Astrocyte of the spinal cord (primary cell): ENCODE results near the gene MAGI1.

Experiments
- DNase-seq: peaks from one replicate; pipeline ENCODE4 v3.0.0; 2011; ENCODE audit warnings: low read depth, low spot score
- H3K4me3 ChIP-seq: 2 replicates; pipeline ENCODE4 v1.5.1; 2011; ENCODE audit warnings: low read depth, mild to moderate bottlenecking, low read length, moderate library complexity
- in situ Hi-C: cut with HindIII; loops from 2 replicates; pipeline ENCODE4 v1.10.0; 2017; ENCODE audit warnings: low sequenced_read_pairs
- TF ChIP-seq, protein P1 (sequence below): IDR thresholded peaks from 2 replicates; pipeline ENCODE4 v1.5.1; 2012; ENCODE audit warnings: low read depth, mild to moderate bottlenecking, low read length, inconsistent platforms

MAGI1 gene

DNA sequence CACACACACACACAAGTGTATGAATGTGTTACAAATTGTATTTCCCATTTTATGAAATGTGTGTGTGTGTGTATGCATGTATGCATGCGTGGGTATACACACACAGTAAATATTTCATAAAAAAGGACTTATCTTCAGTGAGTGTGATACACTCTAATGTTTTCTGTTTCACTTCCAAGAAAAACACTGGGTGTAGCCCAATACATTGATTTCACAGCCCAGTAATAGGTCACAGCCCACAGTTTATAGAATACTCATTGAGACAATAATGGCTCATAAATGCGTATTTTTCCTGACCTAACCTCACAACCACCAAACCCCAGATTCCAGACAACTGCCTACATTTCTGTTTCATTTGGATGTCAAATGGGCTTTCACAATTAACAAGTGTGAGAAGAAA lies 619.5 kb downstream of the MAGI1 start:
- in situ Hi-C loops: no loop called here
- TF ChIP-seq, protein P1, sequence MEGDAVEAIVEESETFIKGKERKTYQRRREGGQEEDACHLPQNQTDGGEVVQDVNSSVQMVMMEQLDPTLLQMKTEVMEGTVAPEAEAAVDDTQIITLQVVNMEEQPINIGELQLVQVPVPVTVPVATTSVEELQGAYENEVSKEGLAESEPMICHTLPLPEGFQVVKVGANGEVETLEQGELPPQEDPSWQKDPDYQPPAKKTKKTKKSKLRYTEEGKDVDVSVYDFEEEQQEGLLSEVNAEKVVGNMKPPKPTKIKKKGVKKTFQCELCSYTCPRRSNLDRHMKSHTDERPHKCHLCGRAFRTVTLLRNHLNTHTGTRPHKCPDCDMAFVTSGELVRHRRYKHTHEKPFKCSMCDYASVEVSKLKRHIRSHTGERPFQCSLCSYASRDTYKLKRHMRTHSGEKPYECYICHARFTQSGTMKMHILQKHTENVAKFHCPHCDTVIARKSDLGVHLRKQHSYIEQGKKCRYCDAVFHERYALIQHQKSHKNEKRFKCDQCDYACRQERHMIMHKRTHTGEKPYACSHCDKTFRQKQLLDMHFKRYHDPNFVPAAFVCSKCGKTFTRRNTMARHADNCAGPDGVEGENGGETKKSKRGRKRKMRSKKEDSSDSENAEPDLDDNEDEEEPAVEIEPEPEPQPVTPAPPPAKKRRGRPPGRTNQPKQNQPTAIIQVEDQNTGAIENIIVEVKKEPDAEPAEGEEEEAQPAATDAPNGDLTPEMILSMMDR: no peak
- DNase-seq: no peak
- no peak overlapping the region for H3K4me3 ChIP-seq

DNA sequence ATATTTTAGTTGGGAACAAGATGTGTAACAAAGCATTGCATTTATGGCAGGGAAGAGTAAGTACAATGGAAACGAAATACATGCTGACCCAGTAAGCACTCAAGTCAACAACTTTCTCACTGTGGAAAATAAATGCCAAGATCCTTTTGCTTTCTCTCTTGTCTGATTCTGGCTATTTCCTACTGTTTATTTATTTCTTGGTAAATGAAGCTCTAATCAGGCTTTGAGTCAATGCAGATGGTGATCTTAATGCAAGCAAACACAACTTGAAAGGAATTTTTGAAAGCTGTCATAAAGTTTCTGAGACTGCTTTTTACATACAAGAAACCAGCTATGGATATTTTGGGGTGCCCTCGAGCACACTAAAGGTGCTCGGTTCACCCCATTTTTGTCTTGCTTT lies 624.8 kb downstream of the MAGI1 start:
- DNase-seq: no peak
- H3K4me3 ChIP-seq: no peak overlapping the region
- TF ChIP-seq, protein P1: no peak
- in situ Hi-C loops: no loop called here

DNA sequence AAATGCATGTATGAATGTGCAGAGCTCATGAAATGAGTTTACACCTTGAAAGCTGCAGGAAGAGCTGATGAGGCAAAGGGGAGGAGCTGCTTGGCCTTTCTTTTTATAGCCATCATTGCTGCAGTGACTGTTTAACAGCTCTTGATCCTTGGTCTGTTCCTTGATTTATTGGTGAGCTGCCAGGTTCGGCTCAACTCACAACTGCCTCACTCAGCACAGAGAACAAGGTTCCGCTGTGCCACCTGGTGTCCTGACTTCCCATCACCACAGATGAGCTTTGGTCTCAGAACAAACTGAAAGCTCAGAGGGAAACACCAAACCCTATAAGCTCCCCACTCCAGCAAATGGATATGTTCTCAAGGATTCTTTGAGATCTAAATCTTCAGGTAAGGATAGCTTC lies 626.1 kb downstream of the MAGI1 start:
- in situ Hi-C loops: no loop called here
- no peak for DNase-seq
- no peak overlapping the region for H3K4me3 ChIP-seq
- TF ChIP-seq, protein P1: no peak

DNA sequence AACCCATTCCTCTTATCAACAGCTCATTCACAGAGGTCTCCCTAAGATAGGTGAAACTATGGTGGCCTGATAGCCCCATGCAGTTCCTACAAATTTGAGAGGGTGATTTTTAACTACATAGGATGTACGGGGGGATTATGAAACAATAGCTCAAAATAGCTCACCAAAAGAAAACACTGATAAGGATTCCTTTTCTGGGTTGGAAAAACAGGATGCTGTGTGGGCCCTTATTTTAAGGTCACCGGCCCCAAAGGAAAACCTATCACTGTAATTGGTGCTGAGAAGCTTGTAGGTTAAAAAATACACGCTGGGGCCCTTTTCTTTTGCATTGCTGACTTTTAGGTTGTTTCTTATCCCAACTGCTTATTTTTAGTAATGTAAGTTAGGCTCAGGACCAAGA lies 627.4 kb downstream of the MAGI1 start:
- H3K4me3 ChIP-seq: no peak overlapping the region
- TF ChIP-seq, protein P1: no peak
- DNase-seq: no peak
- in situ Hi-C loops: no loop called here

DNA sequence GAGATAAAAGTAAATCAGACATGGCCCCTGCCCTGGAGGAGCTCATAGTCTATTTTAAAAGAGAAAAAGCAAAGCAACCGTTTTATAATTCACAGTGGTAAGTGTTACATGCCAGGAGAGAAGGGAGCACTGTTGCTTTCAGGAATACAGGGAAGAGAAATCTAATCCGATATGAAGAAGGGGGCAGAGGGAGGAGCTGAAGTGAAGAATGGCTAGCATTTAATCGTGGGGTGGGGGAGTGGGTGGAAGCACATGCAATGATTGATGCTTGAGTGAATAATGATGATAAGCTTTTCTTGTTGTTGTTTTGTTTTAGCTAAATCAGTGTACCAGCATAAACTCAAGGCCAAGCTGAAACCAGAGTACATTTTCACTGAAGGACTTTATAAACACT lies 629.5 kb downstream of the MAGI1 start:
- in situ Hi-C loops: no loop called here

DNA sequence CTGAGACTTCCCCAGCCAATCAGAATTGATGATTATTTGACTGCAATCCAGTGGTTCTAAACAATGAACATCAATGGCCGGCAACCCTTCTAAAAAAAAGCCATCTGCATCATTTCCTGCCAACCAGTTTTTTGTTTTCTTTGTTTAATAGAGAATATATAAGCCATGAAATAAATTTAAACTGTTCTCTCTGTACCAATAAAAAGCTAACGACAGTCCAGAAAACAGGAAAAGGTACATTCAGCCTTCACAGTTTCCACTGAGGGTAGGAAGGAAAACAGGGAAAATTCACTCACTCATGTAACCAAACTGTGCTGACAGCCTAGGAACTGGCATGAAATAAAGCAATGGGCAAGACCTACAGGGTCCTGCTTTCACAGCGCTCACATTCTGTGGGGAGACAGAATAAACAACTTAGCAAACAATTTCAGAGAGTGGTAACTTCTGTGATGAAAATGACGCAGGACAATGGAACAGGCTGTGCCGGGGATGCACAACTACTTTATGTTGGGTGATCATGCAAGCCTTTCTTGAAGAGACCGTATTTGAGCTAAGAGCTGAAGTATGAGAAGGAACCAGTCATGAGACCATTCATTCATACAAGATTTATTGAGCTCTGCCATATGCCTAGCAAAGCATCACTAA lies 630.1 kb downstream of the MAGI1 start:
- in situ Hi-C loops: no loop called here
- no peak overlapping the region for H3K4me3 ChIP-seq
- TF ChIP-seq, protein P1: no peak
- no peak for DNase-seq

More for the DNA sequence above, 629.5 kb downstream of the MAGI1 start:
- no peak overlapping the region for H3K4me3 ChIP-seq
- no peak for DNase-seq
- TF ChIP-seq, protein P1: no peak

DNA sequence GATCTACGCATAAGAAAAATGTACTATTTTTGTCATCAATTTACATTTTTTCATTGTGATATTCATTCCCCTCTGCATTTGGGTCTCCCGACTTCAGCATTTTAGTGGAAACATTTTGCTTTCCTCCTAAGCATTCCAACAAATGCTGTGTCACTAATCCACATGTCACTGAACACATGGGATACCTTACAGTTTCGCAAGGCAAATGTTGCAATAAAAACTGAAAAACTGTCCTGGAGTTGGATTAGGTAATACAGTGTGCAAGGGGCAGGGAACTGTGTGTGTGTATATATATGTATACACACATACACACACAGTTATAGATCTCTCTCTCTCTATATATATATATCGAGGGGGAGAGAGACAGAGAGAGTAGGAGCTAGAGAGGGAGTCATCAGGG lies 632.2 kb downstream of the MAGI1 start:
- no peak for DNase-seq
- TF ChIP-seq, protein P1: no peak
- no peak overlapping the region for H3K4me3 ChIP-seq
- in situ Hi-C loops: no loop called here
